Stimulated activated CD4-positive, alpha-beta T cell treated with anti-CD3 and anti-CD28 coated beads, Interleukin-4, amount 100 ng/mL, for 1 hour (primary cell): ENCODE measurements around the gene C2CD3.

Experiments
- DNase-seq: peaks from one replicate; pipeline ENCODE4 v3.0.0-alpha.2; 2020

The C2CD3 gene

GRCh38 chr11:73974604-73975478, 196.0 kb downstream of the C2CD3 start:
- no peak for DNase-seq

- DNase-seq = no peak
These were observed 198.0 kb downstream of the C2CD3 start for GRCh38 chr11:73972620-73973449.

GRCh38 chr11:73972187-73972586, 198.6 kb downstream of the C2CD3 start:
- no peak for DNase-seq

- no peak for DNase-seq
These were observed 199.6 kb downstream of the C2CD3 start for GRCh38 chr11:73971175-73971719.

- DNase-seq = no peak
These were observed 200.6 kb downstream of the C2CD3 start for GRCh38 chr11:73969991-73970800.

GRCh38 chr11:73969091-73969490, 201.7 kb downstream of the C2CD3 start:
- DNase-seq = no peak

- DNase-seq = no peak
These were observed 202.3 kb downstream of the C2CD3 start for GRCh38 chr11:73968356-73968966.

GRCh38 chr11:73965764-73966121, 205.1 kb downstream of the C2CD3 start:
- no peak for DNase-seq

- no peak for DNase-seq
These were observed 205.6 kb downstream of the C2CD3 start for GRCh38 chr11:73965076-73965763.

GRCh38 chr11:73963861-73964260, 206.9 kb downstream of the C2CD3 start:
- DNase-seq = no peak
